ENCODE measurements around the gene WWC1. TPM values are rescaled to one million over a fixed set of nuclear protein-coding genes. Genes with fewer than 3 reads are reported as not detected.

The WWC1 gene
- total and polyA plus RNA-seq, 2 experiments from 2014 or later = 6.0 to 9.7 TPM

- Histone ChIP-seq H3K36me3 (no peaks in the 10 kb centered on the region), H3K4me1 (ENCODE audit: low read depth) (no peaks in the 10 kb centered on the region), H3K4me3 (no peak overlapping the region), H3K9me3 (ENCODE audit: low read depth) (no peaks in the 10 kb centered on the region), H3K27me3 (no peaks in the 10 kb centered on the region), H3K27ac (no peak overlapping the region)
- DNase-seq (ENCODE audit: low read depth in 1 of 2, low spot score in 1 of 2) = peak in 1 of 2 donors; percentile 20
- no peak for TF ChIP-seq CTCF (IDR thresholded peaks at IDR 0.05; ENCODE audit: low read depth, low read length)
These were observed 156.4 kb downstream of the WWC1 start for GRCh38 chr5:168447808-168448207.

GRCh38 chr5:168449166-168449565 is 157.7 kb downstream of the WWC1 start:
- H3K27me3 ChIP-seq = no peaks in the 10 kb centered on the region
- H3K4me1 ChIP-seq (ENCODE audit: low read depth) = no peaks in the 10 kb centered on the region
- no peak for TF ChIP-seq CTCF (IDR thresholded peaks at IDR 0.05; ENCODE audit: low read depth, low read length)
- H3K4me3 ChIP-seq = no peak overlapping the region
- H3K27ac ChIP-seq = no peak overlapping the region
- H3K9me3 ChIP-seq (ENCODE audit: low read depth) = no peaks in the 10 kb centered on the region
- no peaks in the 10 kb centered on the region for H3K36me3 ChIP-seq
- DNase-seq (ENCODE audit: low read depth in 1 of 2, low spot score in 1 of 2) = no peak

- no peak for TF ChIP-seq CTCF (IDR thresholded peaks at IDR 0.05; ENCODE audit: low read depth, low read length)
These were observed 160.1 kb downstream of the WWC1 start for GRCh38 chr5:168451565-168451964.

GRCh38 chr5:168455201-168455600 is 163.8 kb downstream of the WWC1 start:
- Histone ChIP-seq H3K27ac (no peak overlapping the region), H3K36me3 (no peaks in the 10 kb centered on the region), H3K4me3 (no peak overlapping the region), H3K4me1 (ENCODE audit: low read depth) (no peaks in the 10 kb centered on the region), H3K27me3 (no peaks in the 10 kb centered on the region), H3K9me3 (ENCODE audit: low read depth) (no peaks in the 10 kb centered on the region)
- no peak for DNase-seq (ENCODE audit: low read depth in 1 of 2, low spot score in 1 of 2)
- no peak for TF ChIP-seq CTCF (IDR thresholded peaks at IDR 0.05; ENCODE audit: low read depth, low read length)

More at GRCh38 chr5:168451565-168451964, 160.1 kb downstream of the WWC1 start:
- no peaks in the 10 kb centered on the region for H3K9me3 ChIP-seq (ENCODE audit: low read depth)
- DNase-seq (ENCODE audit: low read depth in 1 of 2, low spot score in 1 of 2) = no peak
- H3K4me1 ChIP-seq (ENCODE audit: low read depth) = no peaks in the 10 kb centered on the region
- H3K36me3 ChIP-seq = no peaks in the 10 kb centered on the region
- no peaks in the 10 kb centered on the region for H3K27me3 ChIP-seq
- H3K27ac ChIP-seq = no peak overlapping the region
- H3K4me3 ChIP-seq = no peak overlapping the region

- Histone ChIP-seq H3K4me1 (ENCODE audit: low read depth) (no peaks in the 10 kb centered on the region), H3K27ac (no peak overlapping the region), H3K4me3 (no peak overlapping the region), H3K36me3 (no peaks in the 10 kb centered on the region), H3K9me3 (ENCODE audit: low read depth) (no peaks in the 10 kb centered on the region), H3K27me3 (no peaks in the 10 kb centered on the region)
- DNase-seq (ENCODE audit: low read depth in 1 of 2, low spot score in 1 of 2) = no peak
- no peak for TF ChIP-seq CTCF (IDR thresholded peaks at IDR 0.05; ENCODE audit: low read depth, low read length)
These were observed 166.1 kb downstream of the WWC1 start for GRCh38 chr5:168457542-168457941.

- H3K27me3 ChIP-seq = no peaks in the 10 kb centered on the region
- H3K36me3 ChIP-seq = no peaks in the 10 kb centered on the region
These were observed 169.2 kb downstream of the WWC1 start for GRCh38 chr5:168460606-168461005.

More at GRCh38 chr5:168460606-168461005, 169.2 kb downstream of the WWC1 start:
- TF ChIP-seq CTCF (IDR thresholded peaks at IDR 0.05; ENCODE audit: low read depth, low read length) = no peak
- Histone ChIP-seq H3K4me1 (ENCODE audit: low read depth) (no peaks in the 10 kb centered on the region), H3K9me3 (ENCODE audit: low read depth) (no peaks in the 10 kb centered on the region), H3K27ac (no peak overlapping the region), H3K4me3 (no peak overlapping the region)
- no peak for DNase-seq (ENCODE audit: low read depth in 1 of 2, low spot score in 1 of 2)
